ENCODE data around the gene SH3RF2.

GRCh38 chr5:146000072-146000471 is 63.7 kb downstream of the SH3RF2 start:
- no peak for TF ChIP-seq POLR2A (IDR thresholded peaks at IDR 0.05; ENCODE audit: low read depth, low read length)
- TF ChIP-seq CTCF (IDR thresholded peaks at IDR 0.05; ENCODE audit: extremely low read depth in 1 of 2, insufficient read depth in 1 of 2, low read depth in 1 of 2, low read length in 2 of 2) = no peak
- TF ChIP-seq MAX (IDR thresholded peaks at IDR 0.05; ENCODE audit: insufficient read depth, insufficient read length) = no peak
- TF ChIP-seq POLR2AphosphoS5 (IDR thresholded peaks at IDR 0.05; ENCODE audit: insufficient read depth, low read depth, low read length) = no peak
- TF ChIP-seq GATA2 (IDR thresholded peaks at IDR 0.05; ENCODE audit: insufficient read depth, insufficient read length, low read depth, low read length) = no peak
- TF ChIP-seq JUN (IDR thresholded peaks at IDR 0.05; ENCODE audit: borderline replicate concordance, insufficient read depth, insufficient read length, low read depth) = no peak
